Osteocyte (in vitro differentiated cells): ENCODE results near the gene IL23R. TPM values are rescaled to one million over a fixed set of nuclear protein-coding genes. Genes with fewer than 3 reads are reported as not detected.

Experiments
- DNase-seq: peaks from one replicate; pipeline ENCODE4 v3.0.0; 2021; ENCODE audit warnings: mixed read lengths; ENCODE audit not compliant: unreplicated experiment; ENCODE audit errors: extremely low spot score
- H3K27ac Mint-ChIP-seq: one replicate; pipeline ENCODE4 v1.8.0; 2021; ENCODE audit warnings: mild to moderate bottlenecking, mixed read lengths; ENCODE audit not compliant: unreplicated experiment
- H3K27me3 Mint-ChIP-seq: one replicate; pipeline ENCODE4 v1.8.0; 2021; ENCODE audit warnings: mixed read lengths; ENCODE audit not compliant: unreplicated experiment
- H3K36me3 Mint-ChIP-seq: one replicate; pipeline ENCODE4 v1.8.0; 2021; ENCODE audit warnings: mixed read lengths; ENCODE audit not compliant: unreplicated experiment
- H3K4me1 Mint-ChIP-seq: one replicate; pipeline ENCODE4 v1.8.0; 2021; ENCODE audit warnings: mixed read lengths; ENCODE audit not compliant: unreplicated experiment
- H3K4me3 Mint-ChIP-seq: one replicate; pipeline ENCODE4 v1.8.0; 2021; ENCODE audit warnings: mild to moderate bottlenecking, moderate library complexity, mixed read lengths; ENCODE audit not compliant: unreplicated experiment
- H3K9me3 Mint-ChIP-seq: one replicate; pipeline ENCODE4 v1.8.0; 2021; ENCODE audit warnings: mixed read lengths; ENCODE audit not compliant: unreplicated experiment
- total RNA-seq: library from RNA; stranded (reverse); gene quantifications from 2 replicates; pipeline ENCODE4 v1.2.1, GENCODE V29; 2021
- TF ChIP-seq, protein P1 (sequence below): fragments of 200-600 bp; sonication (generic); IDR thresholded peaks from 2 replicates; pipeline ENCODE4 v1.5.0; 2021; ENCODE audit warnings: antibody characterized with exemption, mild to moderate bottlenecking, moderate library complexity

IL23R gene
- total RNA-seq, 1 donor from 2014 or later, result not detected

DNA sequence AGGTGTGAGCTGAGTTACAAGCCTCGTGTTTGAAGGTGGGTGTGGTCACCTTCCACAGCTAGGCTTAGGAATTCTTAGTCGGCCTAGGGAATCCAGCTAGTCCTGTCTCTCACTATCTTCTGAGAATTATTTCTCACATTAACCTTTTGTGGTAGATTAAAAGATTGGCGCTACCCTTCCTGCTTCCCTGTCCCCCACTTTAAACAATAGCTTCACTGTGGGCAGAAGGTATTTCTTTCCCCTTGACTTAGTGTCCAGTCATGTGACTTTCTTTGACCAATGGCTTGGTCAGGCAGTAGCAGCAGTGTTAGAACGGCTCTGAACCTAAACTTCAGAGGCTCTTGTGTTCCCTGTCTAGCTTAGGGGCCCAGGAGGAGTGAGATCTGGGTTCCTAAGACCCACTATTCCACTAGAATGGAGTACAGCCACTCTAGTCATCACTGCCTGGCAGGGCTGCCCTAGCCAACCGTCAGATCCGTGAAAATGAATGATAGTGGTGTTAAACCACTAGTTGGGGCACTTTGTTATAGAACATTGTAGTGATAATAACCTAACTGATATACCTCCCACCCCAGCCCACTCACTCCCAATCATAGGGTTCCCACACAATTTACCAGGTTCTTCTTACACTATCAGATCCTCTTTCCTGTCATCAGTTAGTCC lies 17.6 kb upstream of the IL23R start:
- Mint-ChIP-seq H3K9me3 (no peaks in the 10 kb centered on the region), H3K36me3 (no peaks in the 10 kb centered on the region), H3K4me1 (peaks cover 5% of the 10 kb centered on the region), H3K4me3 (no peak overlapping the region), H3K27ac (no peak overlapping the region), H3K27me3 (peaks cover 34% of the 10 kb centered on the region)
- TF ChIP-seq, protein P1, sequence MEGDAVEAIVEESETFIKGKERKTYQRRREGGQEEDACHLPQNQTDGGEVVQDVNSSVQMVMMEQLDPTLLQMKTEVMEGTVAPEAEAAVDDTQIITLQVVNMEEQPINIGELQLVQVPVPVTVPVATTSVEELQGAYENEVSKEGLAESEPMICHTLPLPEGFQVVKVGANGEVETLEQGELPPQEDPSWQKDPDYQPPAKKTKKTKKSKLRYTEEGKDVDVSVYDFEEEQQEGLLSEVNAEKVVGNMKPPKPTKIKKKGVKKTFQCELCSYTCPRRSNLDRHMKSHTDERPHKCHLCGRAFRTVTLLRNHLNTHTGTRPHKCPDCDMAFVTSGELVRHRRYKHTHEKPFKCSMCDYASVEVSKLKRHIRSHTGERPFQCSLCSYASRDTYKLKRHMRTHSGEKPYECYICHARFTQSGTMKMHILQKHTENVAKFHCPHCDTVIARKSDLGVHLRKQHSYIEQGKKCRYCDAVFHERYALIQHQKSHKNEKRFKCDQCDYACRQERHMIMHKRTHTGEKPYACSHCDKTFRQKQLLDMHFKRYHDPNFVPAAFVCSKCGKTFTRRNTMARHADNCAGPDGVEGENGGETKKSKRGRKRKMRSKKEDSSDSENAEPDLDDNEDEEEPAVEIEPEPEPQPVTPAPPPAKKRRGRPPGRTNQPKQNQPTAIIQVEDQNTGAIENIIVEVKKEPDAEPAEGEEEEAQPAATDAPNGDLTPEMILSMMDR, result no peak
- DNase-seq, result no peak

DNA sequence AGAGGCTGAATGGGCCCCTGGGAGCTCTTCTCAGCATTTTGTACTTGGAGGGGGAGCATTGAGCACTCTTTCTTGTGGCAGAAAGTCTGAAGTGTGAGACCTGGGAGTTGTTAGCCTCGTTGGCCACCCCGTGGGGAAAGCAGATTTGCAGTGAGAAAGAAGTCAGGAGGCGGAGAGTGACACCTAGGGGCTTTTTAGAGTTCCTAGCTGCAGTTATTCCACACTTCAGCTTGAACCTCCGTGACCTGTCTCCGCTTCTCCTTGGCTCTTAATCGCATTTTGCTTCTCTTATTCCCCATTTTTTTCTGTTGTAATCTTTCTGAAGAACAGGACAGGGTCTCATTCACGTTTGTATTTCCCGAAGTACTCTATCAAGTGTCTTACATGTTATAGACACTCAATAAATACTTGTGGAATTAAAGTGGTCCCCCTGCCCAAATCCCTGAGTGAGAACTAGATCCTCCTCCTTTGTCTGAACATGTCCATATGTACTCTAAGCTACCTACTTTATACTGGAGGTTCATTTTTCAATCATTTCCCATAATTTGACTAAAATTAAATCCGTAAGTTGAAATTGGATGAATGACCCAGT lies 17.0 kb upstream of the IL23R start:
- peaks cover 39% of the 10 kb centered on the region for H3K27me3 Mint-ChIP-seq
- no peaks in the 10 kb centered on the region for H3K9me3 Mint-ChIP-seq
- no peak overlapping the region for H3K27ac Mint-ChIP-seq
- TF ChIP-seq, protein P1, result peak; percentile 85
- no peaks in the 10 kb centered on the region for H3K36me3 Mint-ChIP-seq
- no peak for DNase-seq
- no peak overlapping the region for H3K4me3 Mint-ChIP-seq
- H3K4me1 Mint-ChIP-seq, result peaks cover 5% of the 10 kb centered on the region

DNA sequence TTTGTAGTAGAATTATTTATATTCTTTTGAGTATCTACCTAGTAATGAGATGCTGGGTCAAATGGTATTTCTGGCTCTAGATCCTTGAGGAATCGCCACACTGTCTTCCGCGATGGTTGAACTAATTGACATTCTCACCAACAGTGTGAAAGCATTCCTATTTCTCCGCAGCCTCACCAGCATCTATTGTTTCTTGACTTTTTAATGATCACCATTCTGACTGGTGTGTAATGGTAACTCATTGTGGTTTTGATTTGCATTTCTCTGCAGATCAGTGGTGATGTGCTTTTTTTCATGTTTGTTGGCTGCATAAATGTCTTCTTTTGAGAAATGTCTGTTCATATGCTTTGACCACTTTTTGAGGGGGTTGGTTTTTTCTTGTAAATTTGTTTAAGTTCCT lies 15.3 kb upstream of the IL23R start:
- Mint-ChIP-seq H3K27me3 (peaks cover 53% of the 10 kb centered on the region), H3K9me3 (no peaks in the 10 kb centered on the region), H3K36me3 (no peaks in the 10 kb centered on the region), H3K4me1 (peaks cover 5% of the 10 kb centered on the region), H3K27ac (no peak overlapping the region), H3K4me3 (no peak overlapping the region)
- TF ChIP-seq, protein P1, result no peak
- DNase-seq, result no peak

DNA sequence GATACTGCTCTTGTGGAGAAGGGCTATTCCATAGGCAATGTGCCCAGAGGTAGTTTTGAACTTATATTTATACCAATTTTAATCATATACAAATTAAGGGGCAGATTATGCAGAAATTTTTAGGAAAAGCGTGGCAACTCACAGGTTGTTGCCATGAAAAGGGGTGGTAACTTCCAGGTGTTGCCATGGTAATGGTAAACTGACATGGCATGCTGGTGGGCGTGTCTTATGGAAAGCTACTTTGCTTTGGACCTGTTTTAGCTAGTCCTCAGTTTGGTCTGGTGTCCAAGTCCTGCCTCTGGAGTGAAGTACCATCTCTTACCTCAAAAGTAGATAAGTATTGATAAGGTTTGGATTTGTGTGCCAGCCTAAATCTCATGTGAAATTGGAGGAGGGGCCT lies 7.9 kb upstream of the IL23R start:
- no peaks in the 10 kb centered on the region for H3K9me3 Mint-ChIP-seq
- H3K4me3 Mint-ChIP-seq, result no peak overlapping the region
- no peaks in the 10 kb centered on the region for H3K36me3 Mint-ChIP-seq
- no peak for DNase-seq
- H3K27me3 Mint-ChIP-seq, result peaks cover 33% of the 10 kb centered on the region
- no peaks in the 10 kb centered on the region for H3K4me1 Mint-ChIP-seq
- H3K27ac Mint-ChIP-seq, result no peak overlapping the region
- TF ChIP-seq, protein P1, result no peak

DNA sequence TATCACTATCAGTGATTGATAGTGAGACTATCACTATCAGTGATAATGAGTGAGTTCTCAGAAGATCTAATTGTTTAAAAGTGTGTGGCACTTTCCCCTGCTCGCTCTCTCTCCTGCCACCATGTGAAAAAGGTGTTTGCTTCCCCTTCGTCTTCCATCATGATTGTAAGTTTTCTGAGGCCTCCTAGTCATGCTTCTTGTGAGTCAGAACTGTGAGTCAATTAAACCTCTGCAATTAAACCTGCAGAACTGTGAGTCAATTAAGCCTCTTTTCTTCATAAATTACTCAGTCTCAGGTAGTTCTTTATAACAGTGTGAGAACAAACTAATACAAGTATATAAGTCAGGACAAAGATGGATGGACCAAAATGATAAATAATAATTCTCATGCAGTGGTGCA lies 7.0 kb upstream of the IL23R start:
- peaks cover 28% of the 10 kb centered on the region for H3K27me3 Mint-ChIP-seq
- H3K4me1 Mint-ChIP-seq, result no peaks in the 10 kb centered on the region
- H3K36me3 Mint-ChIP-seq, result no peaks in the 10 kb centered on the region
- H3K27ac Mint-ChIP-seq, result no peak overlapping the region
- no peak for DNase-seq
- H3K4me3 Mint-ChIP-seq, result no peak overlapping the region
- TF ChIP-seq, protein P1, result no peak
- H3K9me3 Mint-ChIP-seq, result no peaks in the 10 kb centered on the region
